HL-60 (cell line): ENCODE measurements around the gene RHOB.
"Not testable (repeated sequence)": the region's sequence is repeated elsewhere in the genome, so short reads cannot be mapped to it uniquely, and the experiment has no call there.

Source experiments
- DNase-seq, 2 experiments: peaks; one replicate each; pipeline ENCODE4 v3.0.0-alpha.2; 2010 to 2020; ENCODE audit warnings: low read depth in 1 of 2, low spot score in 1 of 2
- H3K27ac ChIP-seq: fragments of 250-450 bp; sonication (Bioruptor Pico); replicated peaks from 2 replicates; pipeline ENCODE4 v1.5.1; 2020; ENCODE audit warnings: mild to moderate bottlenecking, moderate library complexity
- H3K27me3 ChIP-seq: fragments of 250-450 bp; sonication (Bioruptor Pico); 2 replicates; pipeline ENCODE4 v1.5.1; 2021; ENCODE audit warnings: mild to moderate bottlenecking, moderate library complexity; ENCODE audit not compliant: insufficient read depth, poor library complexity, severe bottlenecking
- H3K4me3 ChIP-seq: replicated peaks from 2 replicates; pipeline ENCODE4 v1.5.1; 2011; ENCODE audit warnings: mild to moderate bottlenecking, control low read depth, low read length; ENCODE audit not compliant: insufficient read depth
- GABPA ChIP-seq: IDR thresholded peaks from 2 replicates; pipeline ENCODE4 v1.6.1; 2012; ENCODE audit warnings: low read depth
- POLR2AphosphoS5 ChIP-seq: IDR thresholded peaks from 2 replicates; pipeline ENCODE4 v1.6.1; 2012; ENCODE audit warnings: low read depth
- SPI1 ChIP-seq: IDR thresholded peaks from 2 replicates; pipeline ENCODE4 v1.6.1; 2012; ENCODE audit warnings: low read depth, mild to moderate bottlenecking, borderline replicate concordance
- TF ChIP-seq, protein P1 (sequence below): IDR thresholded peaks from one replicate; pipeline ENCODE4 v1.5.1; 2011; ENCODE audit warnings: low read length, control low read depth, inconsistent platforms; ENCODE audit not compliant: insufficient read depth
- TF ChIP-seq, protein P2 (sequence below): IDR thresholded peaks from 2 replicates; pipeline ENCODE4 v1.6.1; 2012; ENCODE audit warnings: low read depth; ENCODE audit not compliant: insufficient replicate concordance

RHOB gene

DNA sequence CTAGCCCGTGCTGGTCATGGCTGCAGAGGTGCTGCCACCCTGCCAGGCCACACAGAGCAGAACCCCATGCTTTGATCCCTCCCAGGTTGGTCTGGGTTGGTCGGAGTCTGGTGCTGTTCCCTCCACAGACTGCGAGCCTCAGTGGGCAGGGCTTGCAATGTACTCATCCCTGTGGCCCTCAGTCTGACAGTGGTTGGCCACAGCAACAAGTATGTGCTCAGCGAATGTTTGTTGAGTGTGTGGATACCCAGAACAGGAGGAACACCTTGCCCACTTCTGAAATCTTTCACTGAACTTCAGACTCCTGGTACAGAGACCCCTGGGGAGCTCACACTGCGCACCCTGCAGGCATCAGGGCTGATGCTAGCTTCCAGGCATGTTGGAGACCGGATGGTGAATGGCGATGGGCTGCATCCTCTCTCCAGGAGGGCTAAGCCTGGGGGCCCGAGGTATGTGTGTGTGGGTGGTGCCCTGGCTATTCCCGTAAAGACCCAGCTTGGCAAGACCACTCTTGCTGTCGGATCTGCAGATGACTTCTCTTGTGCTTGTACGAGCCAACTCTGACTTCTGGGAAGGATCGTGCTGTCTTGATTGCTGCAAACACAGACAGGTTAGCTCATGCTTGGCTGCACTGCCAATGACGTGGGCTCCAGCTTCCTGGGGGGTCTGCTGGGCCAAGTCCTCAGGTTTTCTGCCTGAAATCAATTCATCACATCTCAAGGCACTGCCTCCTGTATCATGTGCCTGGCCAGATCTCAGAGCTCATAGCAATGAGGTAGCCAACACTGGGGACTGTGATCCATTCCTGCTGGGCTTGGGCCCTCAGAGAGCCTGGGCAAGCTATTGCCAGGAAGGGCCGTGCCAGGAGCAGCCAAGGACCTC lies 43.7 kb downstream of the RHOB start:
- TF ChIP-seq, protein P1, sequence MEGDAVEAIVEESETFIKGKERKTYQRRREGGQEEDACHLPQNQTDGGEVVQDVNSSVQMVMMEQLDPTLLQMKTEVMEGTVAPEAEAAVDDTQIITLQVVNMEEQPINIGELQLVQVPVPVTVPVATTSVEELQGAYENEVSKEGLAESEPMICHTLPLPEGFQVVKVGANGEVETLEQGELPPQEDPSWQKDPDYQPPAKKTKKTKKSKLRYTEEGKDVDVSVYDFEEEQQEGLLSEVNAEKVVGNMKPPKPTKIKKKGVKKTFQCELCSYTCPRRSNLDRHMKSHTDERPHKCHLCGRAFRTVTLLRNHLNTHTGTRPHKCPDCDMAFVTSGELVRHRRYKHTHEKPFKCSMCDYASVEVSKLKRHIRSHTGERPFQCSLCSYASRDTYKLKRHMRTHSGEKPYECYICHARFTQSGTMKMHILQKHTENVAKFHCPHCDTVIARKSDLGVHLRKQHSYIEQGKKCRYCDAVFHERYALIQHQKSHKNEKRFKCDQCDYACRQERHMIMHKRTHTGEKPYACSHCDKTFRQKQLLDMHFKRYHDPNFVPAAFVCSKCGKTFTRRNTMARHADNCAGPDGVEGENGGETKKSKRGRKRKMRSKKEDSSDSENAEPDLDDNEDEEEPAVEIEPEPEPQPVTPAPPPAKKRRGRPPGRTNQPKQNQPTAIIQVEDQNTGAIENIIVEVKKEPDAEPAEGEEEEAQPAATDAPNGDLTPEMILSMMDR: no peak
- TF ChIP-seq SPI1: no peak
- no peak for TF ChIP-seq POLR2AphosphoS5
- no peak for TF ChIP-seq GABPA
- TF ChIP-seq, protein P2, sequence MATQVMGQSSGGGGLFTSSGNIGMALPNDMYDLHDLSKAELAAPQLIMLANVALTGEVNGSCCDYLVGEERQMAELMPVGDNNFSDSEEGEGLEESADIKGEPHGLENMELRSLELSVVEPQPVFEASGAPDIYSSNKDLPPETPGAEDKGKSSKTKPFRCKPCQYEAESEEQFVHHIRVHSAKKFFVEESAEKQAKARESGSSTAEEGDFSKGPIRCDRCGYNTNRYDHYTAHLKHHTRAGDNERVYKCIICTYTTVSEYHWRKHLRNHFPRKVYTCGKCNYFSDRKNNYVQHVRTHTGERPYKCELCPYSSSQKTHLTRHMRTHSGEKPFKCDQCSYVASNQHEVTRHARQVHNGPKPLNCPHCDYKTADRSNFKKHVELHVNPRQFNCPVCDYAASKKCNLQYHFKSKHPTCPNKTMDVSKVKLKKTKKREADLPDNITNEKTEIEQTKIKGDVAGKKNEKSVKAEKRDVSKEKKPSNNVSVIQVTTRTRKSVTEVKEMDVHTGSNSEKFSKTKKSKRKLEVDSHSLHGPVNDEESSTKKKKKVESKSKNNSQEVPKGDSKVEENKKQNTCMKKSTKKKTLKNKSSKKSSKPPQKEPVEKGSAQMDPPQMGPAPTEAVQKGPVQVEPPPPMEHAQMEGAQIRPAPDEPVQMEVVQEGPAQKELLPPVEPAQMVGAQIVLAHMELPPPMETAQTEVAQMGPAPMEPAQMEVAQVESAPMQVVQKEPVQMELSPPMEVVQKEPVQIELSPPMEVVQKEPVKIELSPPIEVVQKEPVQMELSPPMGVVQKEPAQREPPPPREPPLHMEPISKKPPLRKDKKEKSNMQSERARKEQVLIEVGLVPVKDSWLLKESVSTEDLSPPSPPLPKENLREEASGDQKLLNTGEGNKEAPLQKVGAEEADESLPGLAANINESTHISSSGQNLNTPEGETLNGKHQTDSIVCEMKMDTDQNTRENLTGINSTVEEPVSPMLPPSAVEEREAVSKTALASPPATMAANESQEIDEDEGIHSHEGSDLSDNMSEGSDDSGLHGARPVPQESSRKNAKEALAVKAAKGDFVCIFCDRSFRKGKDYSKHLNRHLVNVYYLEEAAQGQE: no peak
- no peak for DNase-seq
- no peak overlapping the region for H3K27ac ChIP-seq

DNA sequence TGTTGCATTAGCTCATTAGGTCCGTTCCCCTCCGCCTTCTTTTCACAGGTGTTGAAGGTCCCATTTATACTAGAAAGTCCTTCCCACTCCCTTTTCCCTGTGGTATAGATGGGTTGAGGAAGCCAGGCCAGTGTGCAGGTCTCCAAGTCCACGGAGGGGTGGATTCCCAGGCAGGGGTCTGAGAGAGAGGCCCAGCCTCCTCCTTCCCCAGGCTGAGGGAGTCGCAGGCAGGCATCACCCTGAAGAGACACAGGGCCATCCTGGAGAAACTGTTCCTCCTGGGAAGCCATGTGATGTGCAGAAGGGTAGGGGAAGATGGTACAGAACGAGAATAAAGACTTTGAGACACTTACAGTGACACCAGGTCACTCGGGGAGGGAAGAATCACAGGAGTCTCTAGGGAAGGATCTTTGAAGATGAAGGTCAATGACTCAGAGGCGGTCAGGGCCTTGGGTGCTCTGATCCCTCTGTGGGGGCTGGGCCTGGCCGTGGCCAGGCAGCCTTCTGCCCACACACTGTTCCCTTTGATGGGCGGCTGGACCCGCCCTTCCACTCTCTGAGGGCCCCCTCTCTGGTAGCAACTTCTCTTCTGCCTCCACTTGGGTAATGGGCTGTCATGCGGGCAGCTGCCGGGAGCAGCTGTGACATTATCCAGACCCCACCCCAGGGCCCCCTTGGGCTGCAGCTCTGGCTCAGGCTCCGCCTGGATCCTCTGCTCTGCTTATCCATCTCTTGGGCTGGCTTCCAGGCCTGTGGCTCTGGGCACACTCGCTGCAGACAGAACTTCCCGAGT lies 45.1 kb downstream of the RHOB start:
- Histone ChIP-seq H3K27ac (no peak overlapping the region), H3K4me3 (no peak overlapping the region), H3K27me3 (no peaks in the 10 kb centered on the region)
- TF ChIP-seq, protein P2: no peak
- TF ChIP-seq GABPA (no peak), POLR2AphosphoS5 (no peak), SPI1 (no peak)
- TF ChIP-seq, protein P1: no peak
- no peak for DNase-seq

More for the DNA sequence above, 43.7 kb downstream of the RHOB start:
- Histone ChIP-seq H3K27me3 (no peaks in the 10 kb centered on the region), H3K4me3 (no peak overlapping the region)

DNA sequence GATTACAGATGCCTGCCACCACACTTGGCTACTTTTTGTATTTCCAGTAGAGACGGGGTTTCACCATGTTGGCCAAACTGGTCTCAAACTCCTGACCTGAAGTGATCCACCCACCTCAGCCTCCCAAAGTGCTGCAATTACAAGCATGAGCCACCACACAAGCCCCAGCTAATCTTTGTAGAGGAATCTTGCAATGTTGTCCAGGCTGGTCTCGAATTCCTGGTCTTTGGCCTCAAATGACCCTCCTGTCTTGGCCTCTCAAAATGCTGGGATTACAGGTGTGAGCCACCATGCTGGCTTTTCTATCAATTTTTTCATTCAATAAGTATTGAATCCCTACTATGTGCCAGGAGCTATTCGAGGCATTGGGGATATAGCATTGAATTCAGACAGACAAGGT lies 46.2 kb downstream of the RHOB start:
- not testable (repeated sequence) for H3K27me3 ChIP-seq

DNA sequence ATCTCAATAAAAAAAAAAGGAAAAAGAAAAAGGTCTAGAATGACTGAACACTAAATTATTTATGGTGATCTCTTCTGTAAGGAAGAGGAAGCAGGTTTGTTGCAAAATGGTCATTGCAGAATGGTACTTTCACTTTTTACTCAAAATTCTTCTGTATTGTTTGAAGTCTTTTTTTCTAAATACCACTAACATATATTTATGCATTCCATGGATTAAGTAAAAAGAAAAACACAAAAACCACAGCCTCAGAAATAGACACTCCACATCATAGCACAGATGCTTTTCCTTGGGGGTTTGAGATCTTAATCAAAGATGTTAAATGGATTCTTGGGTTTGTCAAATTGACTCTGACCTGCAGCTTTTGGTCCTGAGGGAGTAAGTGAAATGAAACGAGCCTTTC lies 47.4 kb downstream of the RHOB start:
- Histone ChIP-seq H3K27ac (no peak overlapping the region), H3K4me3 (no peak overlapping the region), H3K27me3 (no peaks in the 10 kb centered on the region)
- TF ChIP-seq SPI1: no peak
- TF ChIP-seq, protein P1: no peak
- TF ChIP-seq GABPA: no peak
- TF ChIP-seq POLR2AphosphoS5: no peak
- DNase-seq: peak; percentile 7 to 14

More for the DNA sequence above, 46.2 kb downstream of the RHOB start:
- H3K27ac ChIP-seq, DNase-seq, H3K4me3 ChIP-seq: not testable (repeated sequence)
